C1 segment of cervical spinal cord (tissue), 14 donors: ENCODE measurements around the gene FSTL4.

ENCODE experiments used
- DNase-seq, 14 donors: peaks; one replicate each; lab custom pipeline; 2025; lab: John Stamatoyannopoulos, UW

FSTL4 gene

GRCh38 chr5:133478199-133478985 lies 133.9 kb downstream of the FSTL4 start:
- no peak for DNase-seq

- DNase-seq, result no peak
Observed at GRCh38 chr5:133475986-133476385, 136.4 kb downstream of the FSTL4 start.

- no peak for DNase-seq
Observed at GRCh38 chr5:133474851-133475590, 137.3 kb downstream of the FSTL4 start.

GRCh38 chr5:133473291-133473690 lies 139.1 kb downstream of the FSTL4 start:
- DNase-seq, result no peak

GRCh38 chr5:133472829-133473228 lies 139.5 kb downstream of the FSTL4 start:
- DNase-seq, result no peak

GRCh38 chr5:133471699-133472098 lies 140.6 kb downstream of the FSTL4 start:
- no peak for DNase-seq

- no peak for DNase-seq
Observed at GRCh38 chr5:133470841-133471240, 141.5 kb downstream of the FSTL4 start.

GRCh38 chr5:133469846-133470245 lies 142.5 kb downstream of the FSTL4 start:
- no peak for DNase-seq

- no peak for DNase-seq
Observed at GRCh38 chr5:133469252-133469651, 143.1 kb downstream of the FSTL4 start.

- DNase-seq, result no peak
Observed at GRCh38 chr5:133468596-133468995, 143.7 kb downstream of the FSTL4 start.

- DNase-seq, result no peak
Observed at GRCh38 chr5:133467826-133468463, 144.4 kb downstream of the FSTL4 start.

- DNase-seq, result no peak
Observed at GRCh38 chr5:133467335-133467779, 145.0 kb downstream of the FSTL4 start.

- DNase-seq, result no peak
Observed at GRCh38 chr5:133466556-133467334, 145.6 kb downstream of the FSTL4 start.

GRCh38 chr5:133464013-133464412 lies 148.3 kb downstream of the FSTL4 start:
- DNase-seq, result no peak

- peak in 1 of 14 donors; percentile 29 for DNase-seq
Observed at GRCh38 chr5:133461796-133462516, 150.4 kb downstream of the FSTL4 start.

- no peak for DNase-seq
Observed at GRCh38 chr5:133460172-133460758, 152.1 kb downstream of the FSTL4 start.

- DNase-seq, result no peak
Observed at GRCh38 chr5:133459474-133460160, 152.7 kb downstream of the FSTL4 start.

- no peak for DNase-seq
Observed at GRCh38 chr5:133458435-133458834, 153.9 kb downstream of the FSTL4 start.

GRCh38 chr5:133457439-133458355 lies 154.6 kb downstream of the FSTL4 start:
- no peak for DNase-seq
